HCT116 (cell line): ENCODE results near the gene ARL4A. TPM values are rescaled to one million over a fixed set of nuclear protein-coding genes. Genes with fewer than 3 reads are reported as not detected.

Experiments
- ATAC-seq: fragments of 200-7000 bp; cut with Tn5 transposase; 2 replicates; pipeline ENCODE4 v1.9.1; 2020; ENCODE audit warnings: mild to moderate bottlenecking, moderate library complexity
- BruUV-seq: library from RNA; stranded (reverse); fragments of 400-500 nt; replicated peaks from 2 replicates; lab custom pipeline; 2021; lab: Mats Ljungman, UMichigan
- CTCF ChIA-PET: fragments of 300-600 bp; sonication (Branson Sonifier 250); formaldehyde crosslinking; loops from one replicate; lab custom pipeline; 2021; ENCODE audit warnings: antibody characterized with exemption; lab: Charles Lee
- POLR2A ChIA-PET: fragments of 300-600, 350-600 bp; sonication (Branson Sonifier 250); formaldehyde crosslinking; loops from one replicate; lab custom pipeline; 2021; ENCODE audit warnings: antibody characterized with exemption; lab: Charles Lee
- RAD21 ChIA-PET, 2 experiments: fragments of 300-600 bp; sonication (Branson Sonifier 250); formaldehyde crosslinking; loops; one replicate each; lab custom pipeline; 2023; ENCODE audit warnings: low total read pairs in 2 of 2; ENCODE audit not compliant: uncharacterized antibody in 2 of 2, unreplicated experiment in 2 of 2, low non-redundant PET in 1 of 2; lab: Charles Lee
- DNase-seq: peaks from one replicate; pipeline ENCODE4 v3.0.0-alpha.2; 2010; ENCODE audit warnings: low read depth, low spot score
- H2AFZ ChIP-seq: fragments of 200-600 bp; shearing (Covaris generic), sonication (generic); 2 replicates; pipeline ENCODE4 v1.6.1; 2017; ENCODE audit warnings: low read depth, mixed run types, mixed read lengths, antibody characterized with exemption, low read length; ENCODE audit not compliant: poor library complexity, severe bottlenecking
- H3K27ac ChIP-seq: 2 replicates; pipeline ENCODE4 v1.5.1; 2012; ENCODE audit warnings: low read depth, low read length
- H3K27me3 ChIP-seq: fragments of 200-600 bp; sonication (generic); 2 replicates; pipeline ENCODE4 v1.6.1; 2016; ENCODE audit warnings: mixed run types, low read length, mixed read lengths; ENCODE audit not compliant: insufficient read depth
- H3K36me3 ChIP-seq, 2 experiments: fragments of 200-500 bp in 1 of 2; fragments of 200-600 bp in 1 of 2; sonication (Bioruptor generic) in 1 of 2; sonication (generic) in 1 of 2; 2 replicates each; pipeline versions ENCODE4 v1.5.1 to v1.6.1; 2014 to 2016; ENCODE audit warnings: low read length in 2 of 2, inconsistent platforms in 1 of 2, mixed read lengths in 1 of 2, mixed run types in 1 of 2; ENCODE audit not compliant: insufficient read depth in 2 of 2, control insufficient read depth in 1 of 2
- H3K4me1 ChIP-seq, 2 experiments: fragments of 200-600 bp in 1 of 2; sonication (generic) in 1 of 2; 2 replicates each; pipeline versions ENCODE4 v1.5.1 to v1.6.1; 2012 to 2017; ENCODE audit warnings: low read length in 2 of 2, inconsistent platforms in 1 of 2, mild to moderate bottlenecking in 1 of 2, mixed read lengths in 1 of 2, mixed run types in 1 of 2, moderate library complexity in 1 of 2; ENCODE audit not compliant: insufficient read depth in 2 of 2, control insufficient read depth in 1 of 2
- H3K4me2 ChIP-seq: fragments of 200-600 bp; sonication (generic); 2 replicates; pipeline ENCODE4 v1.6.1; 2017; ENCODE audit warnings: mixed run types, low read length, mixed read lengths
- H3K4me3 ChIP-seq, 2 experiments: fragments of 200-600 bp in 1 of 2; sonication (generic) in 1 of 2; replicated peaks in 1 of 2; 2 replicates each; pipeline ENCODE4 v1.5.1; 2011 to 2016; ENCODE audit warnings: low read length in 2 of 2, control low read depth in 1 of 2, low read depth in 1 of 2, mild to moderate bottlenecking in 1 of 2, mixed read lengths in 1 of 2, mixed run types in 1 of 2
- H3K79me2 ChIP-seq: fragments of 200-600 bp; sonication (generic); 2 replicates; pipeline ENCODE4 v1.6.1; 2017; ENCODE audit warnings: mild to moderate bottlenecking, mixed run types, low read length, moderate library complexity, mixed read lengths; ENCODE audit not compliant: insufficient read depth
- H3K9ac ChIP-seq: fragments of 200-600 bp; sonication (generic); 2 replicates; pipeline ENCODE4 v1.6.1; 2016; ENCODE audit warnings: low read length, mixed read lengths
- H3K9me2 ChIP-seq: fragments of 200-600 bp; sonication (generic), shearing (Covaris generic); 2 replicates; pipeline ENCODE4 v1.6.1; 2017; ENCODE audit warnings: mixed run types, mild to moderate bottlenecking, moderate library complexity; ENCODE audit not compliant: insufficient read depth
- H3K9me3 ChIP-seq, 2 experiments: fragments of 200-500 bp in 1 of 2; fragments of 200-600 bp in 1 of 2; sonication (Bioruptor generic) in 1 of 2; sonication (generic) in 1 of 2; 2 replicates each; pipeline ENCODE4 v1.6.1; 2014 to 2017; ENCODE audit warnings: low read length in 2 of 2, mixed read lengths in 2 of 2, inconsistent platforms in 1 of 2, low read depth in 1 of 2, mild to moderate bottlenecking in 1 of 2, mixed run types in 1 of 2, moderate library complexity in 1 of 2; ENCODE audit not compliant: control insufficient read depth in 1 of 2, insufficient read depth in 1 of 2
- H4K20me1 ChIP-seq: fragments of 200-600 bp; sonication (generic), shearing (Covaris generic); 2 replicates; pipeline ENCODE4 v1.6.1; 2017; ENCODE audit warnings: mixed run types, mild to moderate bottlenecking, moderate library complexity; ENCODE audit not compliant: insufficient read depth
- ATF3 ChIP-seq: IDR thresholded peaks from 2 replicates; pipeline ENCODE4 v1.6.1; 2012
- CBX3 ChIP-seq: IDR thresholded peaks from 2 replicates; pipeline ENCODE4 v1.6.1; 2012; ENCODE audit warnings: low read depth
- CTCF ChIP-seq, 3 experiments: fragments of 200-600 bp in 1 of 3; sonication (generic) in 1 of 3; IDR thresholded peaks in 2 of 3; conservative IDR thresholded peaks in 1 of 3; 2 replicates each; pipeline ENCODE4 v1.5.1; 2012 to 2017; ENCODE audit warnings: low read depth in 2 of 3, low read length in 2 of 3, antibody characterized with exemption in 1 of 3, borderline replicate concordance in 1 of 3, control low read depth in 1 of 3, mild to moderate bottlenecking in 1 of 3, mixed read lengths in 1 of 3, mixed run types in 1 of 3, moderate library complexity in 1 of 3; ENCODE audit not compliant: insufficient read depth in 1 of 3
- EGR1 ChIP-seq: IDR thresholded peaks from 2 replicates; pipeline ENCODE4 v1.6.1; 2012; ENCODE audit warnings: low read depth
- ELF1 ChIP-seq: IDR thresholded peaks from 2 replicates; pipeline ENCODE4 v1.6.1; 2012; ENCODE audit warnings: low read depth, borderline replicate concordance
- EZH2 ChIP-seq: fragments of 200-600 bp; sonication (generic); IDR thresholded peaks from 2 replicates; pipeline ENCODE4 v1.6.1; 2017; ENCODE audit warnings: antibody characterized with exemption, mixed run types
- JUND ChIP-seq: IDR thresholded peaks from 2 replicates; pipeline ENCODE4 v1.6.1; 2012
- MAX ChIP-seq: IDR thresholded peaks from 2 replicates; pipeline ENCODE4 v1.6.1; 2012
- POLR2A ChIP-seq: IDR thresholded peaks from 2 replicates; pipeline ENCODE4 v1.7.0; 2011; ENCODE audit warnings: borderline replicate concordance; ENCODE audit not compliant: insufficient read depth, insufficient read length; ENCODE audit errors: extremely low read depth
- POLR2AphosphoS5 ChIP-seq: IDR thresholded peaks from 2 replicates; pipeline ENCODE4 v1.6.1; 2011; ENCODE audit warnings: mild to moderate bottlenecking, low read depth, low read length, moderate library complexity
- REST ChIP-seq: IDR thresholded peaks from 2 replicates; pipeline ENCODE4 v1.6.1; 2012; ENCODE audit warnings: low read depth
- SIN3A ChIP-seq: IDR thresholded peaks from 2 replicates; pipeline ENCODE4 v1.6.1; 2012; ENCODE audit warnings: low read depth
- TCF7L2 ChIP-seq: IDR thresholded peaks from 2 replicates; pipeline ENCODE4 v1.7.0; 2011; ENCODE audit warnings: borderline replicate concordance, inconsistent platforms; ENCODE audit not compliant: insufficient read depth, insufficient read length; ENCODE audit errors: extremely low read depth
- YY1 ChIP-seq: IDR thresholded peaks from 2 replicates; pipeline ENCODE4 v1.6.1; 2011; ENCODE audit warnings: low read length, low read depth, moderate library complexity, mild to moderate bottlenecking; ENCODE audit not compliant: insufficient replicate concordance; ENCODE audit errors: extremely low read depth
- ZBTB33 ChIP-seq: IDR thresholded peaks from 2 replicates; pipeline ENCODE4 v1.6.1; 2011; ENCODE audit warnings: mild to moderate bottlenecking, low read length, moderate library complexity; ENCODE audit not compliant: insufficient replicate concordance; ENCODE audit errors: extremely low read depth
- ZFX ChIP-seq: fragments of 450-650 bp; IDR thresholded peaks from 2 replicates; pipeline ENCODE4 v1.6.1; 2017
- ZNF274 ChIP-seq: fragments of 200-500 bp; sonication (Bioruptor generic); IDR thresholded peaks from 2 replicates; pipeline ENCODE4 v1.6.1; 2014; ENCODE audit warnings: mild to moderate bottlenecking, low read depth, low read length, inconsistent platforms
- intact Hi-C: fragments of 100-400 bp; cut with micrococcal nuclease; formaldehyde crosslinking; loops from 2 replicates; pipeline ENCODE4 v1.10.0; 2022
- total RNA-seq: library from RNA; stranded (reverse); gene quantifications from one replicate; pipeline ENCODE4 v1.2.1, GENCODE V29; 2021; ENCODE audit not compliant: unreplicated experiment

Gene ARL4A
- total RNA-seq, 1 experiment from 2014 or later, result 44.6 TPM

GRCh38 chr7:12722136-12722535 is 34.7 kb downstream of the ARL4A start:
- Histone ChIP-seq H3K4me3 (no peak overlapping the region), H3K9me2 (no peaks in the 10 kb centered on the region), H3K9me3 (no peaks in the 10 kb centered on the region), H2AFZ (no peak overlapping the region), H4K20me1 (no peaks in the 10 kb centered on the region), H3K27me3 (no peaks in the 10 kb centered on the region), H3K36me3 (no peaks in the 10 kb centered on the region), H3K27ac (no peak overlapping the region), H3K4me1 (peaks cover 4 to 16% of the 10 kb centered on the region in 2 experiments; a peak in 3 of 4 replicates), H3K4me2 (no peak overlapping the region), H3K79me2 (no peaks in the 10 kb centered on the region), H3K9ac (no peak overlapping the region)
- no peak for TF ChIP-seq TCF7L2
- no peak for TF ChIP-seq CTCF (IDR thresholded peaks at IDR 0.05 in 2 of 3, conservative IDR thresholded peaks at IDR 0.05 in 1 of 3; ENCODE audit: borderline replicate concordance in 1 of 3, insufficient read depth in 1 of 3, low read depth in 2 of 3, low read length in 2 of 3)
- no peak for TF ChIP-seq CBX3
- no peak for TF ChIP-seq POLR2AphosphoS5
- TF ChIP-seq ZFX, result no peak
- TF ChIP-seq ELF1, result no peak
- TF ChIP-seq REST, result no peak
- no peak for TF ChIP-seq ZNF274
- no peak for TF ChIP-seq YY1
- no peak for TF ChIP-seq JUND
- TF ChIP-seq EZH2, result no peak
- no peak for TF ChIP-seq SIN3A
- TF ChIP-seq ZBTB33, result no peak
- no peak for TF ChIP-seq MAX
- TF ChIP-seq EGR1, result no peak
- no peak for TF ChIP-seq POLR2A
- TF ChIP-seq ATF3, result no peak
- ATAC-seq, result no peak
- ChIA-PET POLR2A (no interaction called here), RAD21 (no interaction called here), CTCF (no interaction called here)
- no TSS peak for BruUV-seq
- DNase-seq, result no peak
- intact Hi-C loops, result no loop called here
